ENCODE data around the gene HIF1A. TPM values are rescaled to one million over a fixed set of nuclear protein-coding genes. Genes with fewer than 3 reads are reported as not detected.

HIF1A gene
- total and polyA plus RNA-seq, 2 donors (not counting 3 experiments of a cell fraction or from before 2014, with no cell fraction given) = 58.3 to 179 TPM

- Histone ChIP-seq H3K79me2 (ENCODE audit: control insufficient read depth, insufficient read depth, low read length) (peaks cover 39% of the 10 kb centered on the region), H4K20me1 (replicated peaks; ENCODE audit: control insufficient read depth, extremely low read depth, insufficient read depth, low read length) (peaks cover 2% of the 10 kb centered on the region), H3K9me3 (replicated peaks; ENCODE audit: control insufficient read depth, insufficient read depth, low read length) (no peaks in the 10 kb centered on the region), H3K4me3 (replicated peaks in 1 of 3; ENCODE audit: insufficient read depth in 1 of 3, low read depth in 1 of 3, low read length in 3 of 3) (peak overlapping the region; percentile 46 to 81 (median 72)), H3K4me1 (ENCODE audit: control insufficient read depth, extremely low read depth, insufficient read depth, low read length) (peaks cover 41% of the 10 kb centered on the region), H3K36me3 (ENCODE audit: control insufficient read depth in 2 of 2, extremely low read depth in 1 of 2, insufficient read depth in 2 of 2, low read length in 2 of 2) (peaks cover 0 to 18% of the 10 kb centered on the region in 2 experiments), H3K9me1 (replicated peaks; ENCODE audit: control insufficient read depth, extremely low read depth, insufficient read depth, low read length) (no peaks in the 10 kb centered on the region), H3K27me3 (ENCODE audit: control insufficient read depth in 2 of 2, insufficient read depth in 2 of 2, low read length in 2 of 2) (no peaks in the 10 kb centered on the region), H3K4me2 (ENCODE audit: insufficient read depth, low read length) (peak overlapping the region; percentile 91), H3K27ac (ENCODE audit: insufficient read depth, low read depth, low read length) (peak overlapping the region; percentile 60), H3K9ac (replicated peaks; ENCODE audit: extremely low read depth, insufficient read depth, low read length) (peak overlapping the region; percentile 57), H2AFZ (ENCODE audit: low read depth, low read length) (no peak overlapping the region)
- TF ChIP-seq POLR2A (IDR thresholded peaks at IDR 0.05; ENCODE audit: low read depth, low read length) (peak; percentile 77), EZH2 (IDR thresholded peaks at IDR 0.05; ENCODE audit: borderline replicate concordance, low read depth, low read length, severe bottlenecking) (no peak), POLR2AphosphoS5 (IDR thresholded peaks at IDR 0.05; ENCODE audit: insufficient read depth, low read depth, low read length) (peak; percentile 87), CTCF (IDR thresholded peaks at IDR 0.05; ENCODE audit: extremely low read depth in 1 of 2, insufficient read depth in 1 of 2, low read depth in 1 of 2, low read length in 2 of 2) (no peak), MYC (IDR thresholded peaks at IDR 0.05; ENCODE audit: low read depth, low read length) (no peak), GATA2 (IDR thresholded peaks at IDR 0.05; ENCODE audit: insufficient read depth, insufficient read length, low read depth, low read length) (no peak), JUN (IDR thresholded peaks at IDR 0.05; ENCODE audit: borderline replicate concordance, insufficient read depth, insufficient read length, low read depth) (no peak), FOS (IDR thresholded peaks at IDR 0.05; ENCODE audit: borderline replicate concordance, insufficient read depth, low read length) (no peak)
- TF ChIP-seq, protein P1, sequence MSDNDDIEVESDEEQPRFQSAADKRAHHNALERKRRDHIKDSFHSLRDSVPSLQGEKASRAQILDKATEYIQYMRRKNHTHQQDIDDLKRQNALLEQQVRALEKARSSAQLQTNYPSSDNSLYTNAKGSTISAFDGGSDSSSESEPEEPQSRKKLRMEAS (IDR thresholded peaks at IDR 0.05; ENCODE audit: insufficient read depth, insufficient read length) = no peak
- ChIA-PET CTCF (interaction anchor here (1.3 to 1.7 kb wide), 2 partner anchors 11 to 281 kb away, joined by 3 to 8 read pairs; partner anchors contain the start of gene SNAPC1), POLR2A (interaction anchor here (0.6 kb wide), 1 partner anchor 204 kb away, joined by 4 read pairs; no protein-coding TSS in a partner anchor)
- TSS peak; percentile 73 for BruUV-seq (replicated peaks)
- intact Hi-C loops (cut with micrococcal nuclease) (loop anchor here (2.0 kb wide), 1 partner anchor 86 kb away; no protein-coding TSS in a partner anchor), dilution Hi-C loops (cut with MboI; ENCODE audit: extremely low pct_ligation_motif_present, low sequenced_read_pairs) (no loop called here)
- FAIRE-seq = peak; percentile 49
- peak; percentile 82 for DNase-seq (ENCODE audit: low read depth, low spot score)
Measured at GRCh38 chr14:61750708-61751474, 55.6 kb downstream of the HIF1A start.
